ENCODE measurements around the gene PTPN4. TPM values are rescaled to one million over a fixed set of nuclear protein-coding genes. Genes with fewer than 3 reads are reported as not detected.

The PTPN4 gene
- polyA plus RNA-seq, 1 donor from 2014 or later = 22.0 TPM

DNA sequence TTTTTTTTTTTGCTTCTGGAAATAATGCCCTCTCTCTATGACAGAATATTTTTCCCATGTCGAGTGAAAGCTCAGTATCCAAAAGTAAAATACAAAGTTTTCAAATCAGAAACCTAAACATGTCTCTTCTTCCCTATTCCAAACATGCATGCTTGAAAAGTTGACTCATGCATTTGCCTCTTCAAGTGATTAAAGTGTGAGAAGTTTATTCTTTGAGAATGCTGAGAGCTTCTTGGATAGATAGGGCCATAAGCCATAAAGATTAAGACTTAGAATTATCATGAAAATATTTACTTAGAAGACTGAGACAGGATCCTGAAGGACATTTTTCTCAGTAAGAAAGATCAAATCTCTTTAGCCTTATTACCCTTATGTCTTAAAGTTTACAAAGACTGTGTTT, 154.5 kb downstream of the PTPN4 start:
- Histone ChIP-seq H3F3A (ENCODE audit: insufficient read depth, low read length, poor library complexity, severe bottlenecking) (no peaks in the 10 kb centered on the region), H4K20me1 (ENCODE audit: insufficient read depth) (no peaks in the 10 kb centered on the region), H3K27me3 (ENCODE audit: insufficient read depth, low read depth, low read length) (no peaks in the 10 kb centered on the region), H3K9me2 (ENCODE audit: insufficient read depth, low read length) (no peaks in the 10 kb centered on the region), H2AFZ (ENCODE audit: low read depth, low read length) (no peak overlapping the region), H3K9me3 (ENCODE audit: low read length) (no peaks in the 10 kb centered on the region), H3K79me2 (replicated peaks; ENCODE audit: insufficient read depth, low read length) (no peaks in the 10 kb centered on the region), H3K36me3 (ENCODE audit: insufficient read depth, low read length) (peaks cover 10% of the 10 kb centered on the region), H3K27ac (ENCODE audit: low read length) (no peak overlapping the region), H3K9ac (ENCODE audit: low read length) (no peak overlapping the region), H3K4me2 (ENCODE audit: low read length) (no peak overlapping the region), H3K4me3 (ENCODE audit: low read length) (no peak overlapping the region)
- TF ChIP-seq, protein P1, sequence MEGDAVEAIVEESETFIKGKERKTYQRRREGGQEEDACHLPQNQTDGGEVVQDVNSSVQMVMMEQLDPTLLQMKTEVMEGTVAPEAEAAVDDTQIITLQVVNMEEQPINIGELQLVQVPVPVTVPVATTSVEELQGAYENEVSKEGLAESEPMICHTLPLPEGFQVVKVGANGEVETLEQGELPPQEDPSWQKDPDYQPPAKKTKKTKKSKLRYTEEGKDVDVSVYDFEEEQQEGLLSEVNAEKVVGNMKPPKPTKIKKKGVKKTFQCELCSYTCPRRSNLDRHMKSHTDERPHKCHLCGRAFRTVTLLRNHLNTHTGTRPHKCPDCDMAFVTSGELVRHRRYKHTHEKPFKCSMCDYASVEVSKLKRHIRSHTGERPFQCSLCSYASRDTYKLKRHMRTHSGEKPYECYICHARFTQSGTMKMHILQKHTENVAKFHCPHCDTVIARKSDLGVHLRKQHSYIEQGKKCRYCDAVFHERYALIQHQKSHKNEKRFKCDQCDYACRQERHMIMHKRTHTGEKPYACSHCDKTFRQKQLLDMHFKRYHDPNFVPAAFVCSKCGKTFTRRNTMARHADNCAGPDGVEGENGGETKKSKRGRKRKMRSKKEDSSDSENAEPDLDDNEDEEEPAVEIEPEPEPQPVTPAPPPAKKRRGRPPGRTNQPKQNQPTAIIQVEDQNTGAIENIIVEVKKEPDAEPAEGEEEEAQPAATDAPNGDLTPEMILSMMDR (IDR thresholded peaks at IDR 0.05; ENCODE audit: poor library complexity, severe bottlenecking) = no peak
- TF ChIP-seq, protein P2, sequence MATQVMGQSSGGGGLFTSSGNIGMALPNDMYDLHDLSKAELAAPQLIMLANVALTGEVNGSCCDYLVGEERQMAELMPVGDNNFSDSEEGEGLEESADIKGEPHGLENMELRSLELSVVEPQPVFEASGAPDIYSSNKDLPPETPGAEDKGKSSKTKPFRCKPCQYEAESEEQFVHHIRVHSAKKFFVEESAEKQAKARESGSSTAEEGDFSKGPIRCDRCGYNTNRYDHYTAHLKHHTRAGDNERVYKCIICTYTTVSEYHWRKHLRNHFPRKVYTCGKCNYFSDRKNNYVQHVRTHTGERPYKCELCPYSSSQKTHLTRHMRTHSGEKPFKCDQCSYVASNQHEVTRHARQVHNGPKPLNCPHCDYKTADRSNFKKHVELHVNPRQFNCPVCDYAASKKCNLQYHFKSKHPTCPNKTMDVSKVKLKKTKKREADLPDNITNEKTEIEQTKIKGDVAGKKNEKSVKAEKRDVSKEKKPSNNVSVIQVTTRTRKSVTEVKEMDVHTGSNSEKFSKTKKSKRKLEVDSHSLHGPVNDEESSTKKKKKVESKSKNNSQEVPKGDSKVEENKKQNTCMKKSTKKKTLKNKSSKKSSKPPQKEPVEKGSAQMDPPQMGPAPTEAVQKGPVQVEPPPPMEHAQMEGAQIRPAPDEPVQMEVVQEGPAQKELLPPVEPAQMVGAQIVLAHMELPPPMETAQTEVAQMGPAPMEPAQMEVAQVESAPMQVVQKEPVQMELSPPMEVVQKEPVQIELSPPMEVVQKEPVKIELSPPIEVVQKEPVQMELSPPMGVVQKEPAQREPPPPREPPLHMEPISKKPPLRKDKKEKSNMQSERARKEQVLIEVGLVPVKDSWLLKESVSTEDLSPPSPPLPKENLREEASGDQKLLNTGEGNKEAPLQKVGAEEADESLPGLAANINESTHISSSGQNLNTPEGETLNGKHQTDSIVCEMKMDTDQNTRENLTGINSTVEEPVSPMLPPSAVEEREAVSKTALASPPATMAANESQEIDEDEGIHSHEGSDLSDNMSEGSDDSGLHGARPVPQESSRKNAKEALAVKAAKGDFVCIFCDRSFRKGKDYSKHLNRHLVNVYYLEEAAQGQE (IDR thresholded peaks at IDR 0.05; ENCODE audit: borderline replicate concordance) = no peak
- no peak for TF ChIP-seq POLR2AphosphoS5 (IDR thresholded peaks at IDR 0.05)
- TF ChIP-seq MXI1 (conservative IDR thresholded peaks at IDR 0.05; ENCODE audit: poor library complexity, severe bottlenecking) = no peak
- no peak for TF ChIP-seq EP300 (conservative IDR thresholded peaks at IDR 0.05; ENCODE audit: poor library complexity, severe bottlenecking)
- no peak for TF ChIP-seq SMC3 (conservative IDR thresholded peaks at IDR 0.05; ENCODE audit: poor library complexity)
- no peak for TF ChIP-seq EZH2 (IDR thresholded peaks at IDR 0.05; ENCODE audit: borderline replicate concordance, insufficient read depth, low read length, poor library complexity, severe bottlenecking)
- TF ChIP-seq TAF1 (IDR thresholded peaks at IDR 0.05; ENCODE audit: low read depth) = no peak
- TF ChIP-seq RAD21 (conservative IDR thresholded peaks at IDR 0.05) = no peak

DNA sequence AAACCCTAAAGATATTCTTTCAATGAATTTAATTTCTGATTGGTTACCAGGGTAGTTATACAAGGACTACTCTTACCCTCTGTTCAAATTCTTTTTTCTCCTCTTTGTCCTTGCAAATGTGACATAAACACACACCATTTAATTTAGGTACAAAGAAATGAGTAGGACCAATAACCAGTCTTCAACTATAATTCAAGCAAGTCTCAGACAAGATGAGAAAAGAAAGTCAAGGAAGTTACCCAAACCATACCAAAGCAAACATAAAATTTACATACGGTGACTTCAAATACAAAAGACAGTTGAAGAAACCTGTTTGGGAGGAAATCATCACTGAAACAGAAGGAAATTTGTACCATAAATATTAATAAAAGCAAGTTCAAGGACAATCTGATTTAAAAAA, 162.1 kb downstream of the PTPN4 start:
- H3K36me3 ChIP-seq (ENCODE audit: insufficient read depth, low read length) = no peaks in the 10 kb centered on the region
- TF ChIP-seq POLR2AphosphoS5 (IDR thresholded peaks at IDR 0.05) (no peak), EP300 (conservative IDR thresholded peaks at IDR 0.05; ENCODE audit: poor library complexity, severe bottlenecking) (no peak), TAF1 (IDR thresholded peaks at IDR 0.05; ENCODE audit: low read depth) (no peak)
- H3K9ac ChIP-seq (ENCODE audit: low read length) = no peak overlapping the region
- no peaks in the 10 kb centered on the region for H3F3A ChIP-seq (ENCODE audit: insufficient read depth, low read length, poor library complexity, severe bottlenecking)
- H3K79me2 ChIP-seq (replicated peaks; ENCODE audit: insufficient read depth, low read length) = no peaks in the 10 kb centered on the region
- H3K27me3 ChIP-seq (ENCODE audit: insufficient read depth, low read depth, low read length) = no peaks in the 10 kb centered on the region
- no peaks in the 10 kb centered on the region for H3K9me3 ChIP-seq (ENCODE audit: low read length)
- H3K4me3 ChIP-seq (ENCODE audit: low read length) = no peak overlapping the region
- no peaks in the 10 kb centered on the region for H3K9me2 ChIP-seq (ENCODE audit: insufficient read depth, low read length)
- no peak overlapping the region for H3K4me2 ChIP-seq (ENCODE audit: low read length)
- H4K20me1 ChIP-seq (ENCODE audit: insufficient read depth) = no peaks in the 10 kb centered on the region
- H3K27ac ChIP-seq (ENCODE audit: low read length) = no peak overlapping the region
- H2AFZ ChIP-seq (ENCODE audit: low read depth, low read length) = no peak overlapping the region

DNA sequence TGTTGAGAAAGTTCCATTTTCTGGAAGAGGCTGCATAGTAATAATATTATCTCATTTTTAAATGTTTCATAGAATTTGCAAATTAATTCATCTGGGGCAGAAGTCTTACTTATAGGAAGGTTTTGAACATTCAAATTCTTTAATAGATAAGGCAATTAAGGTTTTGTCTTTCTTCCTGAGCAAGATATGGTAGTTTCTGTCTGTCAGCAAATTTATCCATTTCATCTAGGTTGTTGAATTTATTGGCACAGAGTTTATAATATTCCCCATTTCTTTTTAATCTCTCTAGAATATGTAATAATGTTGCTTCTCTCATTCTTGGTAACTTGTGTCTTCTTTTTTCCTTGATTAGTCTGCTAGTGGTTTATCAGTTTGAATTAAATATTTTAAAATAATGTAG, 163.0 kb downstream of the PTPN4 start:
- H3K4me3 ChIP-seq (ENCODE audit: low read length) = no peak overlapping the region
- TF ChIP-seq RAD21 (conservative IDR thresholded peaks at IDR 0.05) = no peak
- no peak for TF ChIP-seq EP300 (conservative IDR thresholded peaks at IDR 0.05; ENCODE audit: poor library complexity, severe bottlenecking)
- no peak for TF ChIP-seq POLR2AphosphoS5 (IDR thresholded peaks at IDR 0.05)
- TF ChIP-seq MXI1 (conservative IDR thresholded peaks at IDR 0.05; ENCODE audit: poor library complexity, severe bottlenecking) = no peak
- TF ChIP-seq EZH2 (IDR thresholded peaks at IDR 0.05; ENCODE audit: borderline replicate concordance, insufficient read depth, low read length, poor library complexity, severe bottlenecking) = no peak
- H2AFZ ChIP-seq (ENCODE audit: low read depth, low read length) = no peak overlapping the region
- no peak overlapping the region for H3K9ac ChIP-seq (ENCODE audit: low read length)
- no peaks in the 10 kb centered on the region for H3K36me3 ChIP-seq (ENCODE audit: insufficient read depth, low read length)
- no peaks in the 10 kb centered on the region for H3K9me2 ChIP-seq (ENCODE audit: insufficient read depth, low read length)
- no peak overlapping the region for H3K27ac ChIP-seq (ENCODE audit: low read length)
- H3K27me3 ChIP-seq (ENCODE audit: insufficient read depth, low read depth, low read length) = no peaks in the 10 kb centered on the region
- no peaks in the 10 kb centered on the region for H3F3A ChIP-seq (ENCODE audit: insufficient read depth, low read length, poor library complexity, severe bottlenecking)
- H4K20me1 ChIP-seq (ENCODE audit: insufficient read depth) = no peaks in the 10 kb centered on the region
- no peaks in the 10 kb centered on the region for H3K9me3 ChIP-seq (ENCODE audit: low read length)
- no peak overlapping the region for H3K4me2 ChIP-seq (ENCODE audit: low read length)
- H3K79me2 ChIP-seq (replicated peaks; ENCODE audit: insufficient read depth, low read length) = no peaks in the 10 kb centered on the region

Measured in neural cell (in vitro differentiated cells).